Measurements from ENCODE around the gene GAD1.

GAD1 gene

DNA sequence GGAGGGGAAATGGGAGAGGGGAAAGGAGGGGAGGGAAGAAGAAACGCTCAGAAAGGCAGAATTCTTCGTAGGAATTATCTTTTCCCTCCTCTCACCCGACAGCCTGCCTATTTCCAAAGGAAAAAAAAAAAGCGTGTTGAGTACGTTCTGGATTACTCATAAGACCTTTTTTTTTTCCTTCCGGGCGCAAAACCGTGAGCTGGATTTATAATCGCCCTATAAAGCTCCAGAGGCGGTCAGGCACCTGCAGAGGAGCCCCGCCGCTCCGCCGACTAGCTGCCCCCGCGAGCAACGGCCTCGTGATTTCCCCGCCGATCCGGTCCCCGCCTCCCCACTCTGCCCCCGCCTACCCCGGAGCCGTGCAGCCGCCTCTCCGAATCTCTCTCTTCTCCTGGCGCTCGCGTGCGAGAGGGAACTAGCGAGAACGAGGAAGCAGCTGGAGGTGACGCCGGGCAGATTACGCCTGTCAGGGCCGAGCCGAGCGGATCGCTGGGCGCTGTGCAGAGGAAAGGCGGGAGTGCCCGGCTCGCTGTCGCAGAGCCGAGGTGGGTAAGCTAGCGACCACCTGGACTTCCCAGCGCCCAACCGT, at the start of gene GAD1:
TSS of gene GAD1 (plus strand) at position 384 of the 589 bp plus-strand sequence. CDS start 1,705 bp downstream, outside the sequence.
- peaks cover 74 to 82% of the 10 kb centered on the region in 2 donors for H3K27me3 ChIP-seq (ENCODE audit: control insufficient read depth in 1 of 2, insufficient read depth in 2 of 2, low read length in 2 of 2)
- peak within 1 kb of the TSS; percentile 61 to 68 for H3K4me3 ChIP-seq (ENCODE audit: low read depth in 1 of 2, low read length in 2 of 2)
- H3K36me3 ChIP-seq (ENCODE audit: control insufficient read depth in 1 of 2, insufficient read depth in 2 of 2, low read length in 2 of 2), result no peaks in the 10 kb centered on the region
- no peaks in the 10 kb centered on the region for H3K9me3 ChIP-seq (ENCODE audit: control insufficient read depth in 1 of 2, low read length in 2 of 2)
- no peak within 1 kb of the TSS for H3K9ac ChIP-seq (ENCODE audit: low read depth in 1 of 2, low read length in 2 of 2)
- peaks cover 26 to 46% of the 10 kb centered on the region in 2 donors for H3K4me1 ChIP-seq (ENCODE audit: control insufficient read depth in 1 of 2, insufficient read depth in 2 of 2, low read length in 2 of 2)
- H3K27ac ChIP-seq (ENCODE audit: low read depth, low read length), result no peak within 1 kb of the TSS

DNA sequence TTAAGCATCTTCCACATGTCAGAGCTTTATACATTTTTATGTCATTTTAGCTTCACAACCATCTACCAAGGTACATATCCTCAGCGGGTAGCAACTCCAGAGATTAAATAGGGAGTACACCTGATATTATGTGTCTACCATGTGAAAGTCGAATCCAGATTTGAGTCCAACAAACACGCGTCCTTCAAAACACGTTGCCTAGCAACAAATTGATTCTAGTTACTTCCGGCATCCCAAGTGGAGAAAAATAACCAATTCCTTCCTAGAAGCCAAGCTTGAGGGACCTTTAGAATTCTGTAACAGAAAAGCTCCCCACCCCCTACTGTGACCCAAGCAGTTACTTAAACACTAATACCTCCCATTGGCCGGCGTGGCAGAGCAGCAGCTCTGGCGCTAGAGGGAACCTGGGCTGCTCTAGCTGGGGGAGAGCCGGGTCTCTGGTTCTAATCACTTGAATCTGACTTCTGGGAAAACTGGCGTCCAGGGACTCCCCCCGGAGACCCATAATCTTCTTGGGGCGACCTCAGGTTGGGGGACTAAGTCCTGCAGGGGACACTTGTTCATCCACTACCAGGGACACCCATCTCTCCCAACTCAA, 46.6 kb upstream of the GAD1 start, which contains the start of gene ERICH2:
TSS of gene ERICH2 (plus strand) at position 371 of the 598 bp plus-strand sequence. CDS start 304 bp downstream, outside the sequence.
- Histone ChIP-seq H3K36me3 (ENCODE audit: control insufficient read depth in 1 of 2, insufficient read depth in 2 of 2, low read length in 2 of 2) (no peaks in the 10 kb centered on the region), H3K27ac (ENCODE audit: low read depth, low read length) (peak within 1 kb of the TSS; percentile 66), H3K4me3 (ENCODE audit: low read depth in 1 of 2, low read length in 2 of 2) (peak within 1 kb of the TSS; percentile 76 to 90), H3K9ac (ENCODE audit: low read depth in 1 of 2, low read length in 2 of 2) (peak within 1 kb of the TSS; percentile 59 to 75), H3K4me1 (ENCODE audit: control insufficient read depth in 1 of 2, insufficient read depth in 2 of 2, low read length in 2 of 2) (peaks cover 9 to 13% of the 10 kb centered on the region in 2 donors), H3K27me3 (ENCODE audit: control insufficient read depth in 1 of 2, insufficient read depth in 2 of 2, low read length in 2 of 2) (no peaks in the 10 kb centered on the region), H3K9me3 (ENCODE audit: control insufficient read depth in 1 of 2, low read length in 2 of 2) (no peaks in the 10 kb centered on the region)

DNA sequence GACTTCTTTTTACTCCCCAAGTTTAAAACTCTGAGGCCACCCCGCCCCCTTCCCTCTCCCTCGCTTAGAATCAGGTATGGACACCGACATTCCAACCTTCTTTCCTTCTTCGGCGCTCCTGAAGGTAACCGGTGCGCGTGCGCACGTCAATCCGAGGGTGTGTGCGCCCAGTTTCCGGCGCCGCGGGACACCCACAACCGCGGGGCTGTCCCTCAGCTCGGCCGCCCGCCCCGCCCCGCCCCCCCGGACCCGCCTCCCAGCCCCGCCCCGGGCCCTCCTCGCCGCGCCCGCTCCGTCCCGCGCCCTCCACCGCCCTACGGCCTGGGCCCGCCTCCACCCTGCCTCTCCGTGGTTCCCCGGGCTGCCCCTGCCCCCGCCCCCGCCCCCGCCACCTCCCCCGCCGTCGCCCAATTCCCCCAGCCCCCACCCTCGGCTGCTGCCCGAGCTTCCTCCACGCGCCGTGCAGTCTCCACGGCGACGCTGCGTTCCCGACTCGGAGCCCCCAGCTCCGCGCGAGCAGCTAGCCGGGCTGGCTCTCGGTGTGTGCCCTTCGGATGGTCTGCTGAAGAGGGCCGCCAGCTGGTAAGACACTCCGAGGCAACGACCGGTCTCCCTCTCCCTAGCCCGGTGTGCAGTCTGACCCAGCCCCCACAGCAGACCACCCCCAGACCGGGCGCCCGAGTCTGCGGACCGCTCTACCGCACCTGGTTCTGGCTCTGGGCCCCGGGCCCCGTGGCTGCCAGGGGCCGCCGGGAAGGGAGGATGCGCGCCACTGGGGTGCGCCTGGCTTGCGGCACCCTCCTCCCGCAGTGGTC, 45.9 kb upstream of the GAD1 start:
- peak overlapping the region; percentile 66 for H3K27ac ChIP-seq (ENCODE audit: low read depth, low read length)
- H3K4me3 ChIP-seq (ENCODE audit: low read depth in 1 of 2, low read length in 2 of 2), result peak overlapping the region; percentile 76 to 90
- H3K9ac ChIP-seq (ENCODE audit: low read depth in 1 of 2, low read length in 2 of 2), result peak overlapping the region; percentile 59 to 75
- H3K9me3 ChIP-seq (ENCODE audit: control insufficient read depth in 1 of 2, low read length in 2 of 2), result no peaks in the 10 kb centered on the region
- no peaks in the 10 kb centered on the region for H3K27me3 ChIP-seq (ENCODE audit: control insufficient read depth in 1 of 2, insufficient read depth in 2 of 2, low read length in 2 of 2)
- no peaks in the 10 kb centered on the region for H3K36me3 ChIP-seq (ENCODE audit: control insufficient read depth in 1 of 2, insufficient read depth in 2 of 2, low read length in 2 of 2)
- H3K4me1 ChIP-seq (ENCODE audit: control insufficient read depth in 1 of 2, insufficient read depth in 2 of 2, low read length in 2 of 2), result peaks cover 9% of the 10 kb centered on the region in 2 donors

DNA sequence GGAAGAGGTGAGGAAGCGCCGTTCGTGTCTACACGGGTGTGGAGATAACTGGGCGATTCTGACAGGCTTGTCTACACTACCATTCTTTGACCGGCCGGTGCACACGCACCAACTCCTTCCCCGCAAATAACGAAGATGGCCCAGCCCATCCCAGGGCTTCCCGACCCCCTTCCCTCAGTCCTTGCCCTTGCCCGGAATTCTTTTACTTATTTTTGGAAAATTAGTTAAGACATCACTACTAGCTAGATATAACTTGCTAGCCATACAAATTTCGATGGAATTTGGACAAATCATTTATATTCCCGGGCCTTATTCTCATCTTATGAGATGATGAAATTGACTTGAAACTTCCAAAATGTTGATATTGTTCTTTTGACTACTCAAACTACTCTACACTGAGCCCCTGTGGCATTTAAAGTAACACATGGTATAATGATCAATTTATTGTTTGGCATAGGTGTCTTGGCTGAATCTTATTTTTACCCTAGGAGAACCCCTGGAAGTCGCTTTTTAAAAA, 45.2 kb upstream of the GAD1 start:
- peaks cover 9% of the 10 kb centered on the region in 2 donors for H3K4me1 ChIP-seq (ENCODE audit: control insufficient read depth in 1 of 2, insufficient read depth in 2 of 2, low read length in 2 of 2)
- H3K27me3 ChIP-seq (ENCODE audit: control insufficient read depth in 1 of 2, insufficient read depth in 2 of 2, low read length in 2 of 2), result no peaks in the 10 kb centered on the region
- no peaks in the 10 kb centered on the region for H3K36me3 ChIP-seq (ENCODE audit: control insufficient read depth in 1 of 2, insufficient read depth in 2 of 2, low read length in 2 of 2)
- H3K9ac ChIP-seq (ENCODE audit: low read depth in 1 of 2, low read length in 2 of 2), result no peak overlapping the region
- H3K27ac ChIP-seq (ENCODE audit: low read depth, low read length), result peak overlapping the region; percentile 66
- H3K9me3 ChIP-seq (ENCODE audit: control insufficient read depth in 1 of 2, low read length in 2 of 2), result no peaks in the 10 kb centered on the region
- peak overlapping the region; percentile 73 to 75 for H3K4me3 ChIP-seq (ENCODE audit: low read depth in 1 of 2, low read length in 2 of 2)

DNA sequence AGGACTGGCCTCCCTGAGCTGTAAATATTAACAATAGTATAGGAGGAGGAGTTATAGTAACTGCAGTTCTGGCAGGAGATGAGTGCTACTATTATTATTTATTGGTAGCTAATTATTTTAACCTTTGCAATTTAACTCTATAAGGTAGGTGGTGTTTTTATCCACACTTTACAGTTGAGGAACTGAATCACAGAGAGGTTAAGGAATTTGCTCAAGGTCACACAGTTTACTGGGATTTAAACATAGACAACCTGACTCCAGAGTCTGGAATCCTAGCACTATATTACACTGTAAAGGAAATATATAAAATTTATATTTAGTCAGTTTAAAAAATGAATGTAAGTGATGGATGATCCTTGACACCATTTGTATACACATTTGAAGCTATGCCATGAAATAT, 44.4 kb upstream of the GAD1 start:
- peaks cover 9% of the 10 kb centered on the region in 2 donors for H3K4me1 ChIP-seq (ENCODE audit: control insufficient read depth in 1 of 2, insufficient read depth in 2 of 2, low read length in 2 of 2)
- H3K27me3 ChIP-seq (ENCODE audit: control insufficient read depth in 1 of 2, insufficient read depth in 2 of 2, low read length in 2 of 2), result no peaks in the 10 kb centered on the region
- no peak overlapping the region for H3K27ac ChIP-seq (ENCODE audit: low read depth, low read length)
- no peaks in the 10 kb centered on the region for H3K9me3 ChIP-seq (ENCODE audit: control insufficient read depth in 1 of 2, low read length in 2 of 2)
- no peak overlapping the region for H3K4me3 ChIP-seq (ENCODE audit: low read depth in 1 of 2, low read length in 2 of 2)
- no peaks in the 10 kb centered on the region for H3K36me3 ChIP-seq (ENCODE audit: control insufficient read depth in 1 of 2, insufficient read depth in 2 of 2, low read length in 2 of 2)
- no peak overlapping the region for H3K9ac ChIP-seq (ENCODE audit: low read depth in 1 of 2, low read length in 2 of 2)

DNA sequence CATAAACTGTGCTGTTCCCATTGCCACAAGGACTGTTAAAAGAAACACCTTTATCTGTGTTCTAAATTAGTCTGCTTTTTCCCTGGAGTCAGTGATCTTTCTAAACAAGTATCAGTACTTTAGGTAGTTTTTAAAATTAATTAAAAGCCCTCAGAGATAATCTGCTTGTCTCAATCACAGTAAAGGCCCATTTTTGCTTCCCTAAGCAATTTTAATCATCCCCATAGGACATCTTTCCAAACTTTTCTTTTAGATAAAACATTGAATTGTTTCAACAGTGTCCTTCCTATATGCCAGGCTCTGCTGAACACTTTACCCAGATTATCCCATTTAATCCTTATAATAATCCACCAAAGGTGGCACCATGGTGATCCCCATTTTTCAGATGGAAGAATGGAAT, 42.6 kb upstream of the GAD1 start:
- H3K9me3 ChIP-seq (ENCODE audit: control insufficient read depth in 1 of 2, low read length in 2 of 2), result no peaks in the 10 kb centered on the region
- H3K27me3 ChIP-seq (ENCODE audit: control insufficient read depth in 1 of 2, insufficient read depth in 2 of 2, low read length in 2 of 2), result no peaks in the 10 kb centered on the region
- H3K4me3 ChIP-seq (ENCODE audit: low read depth in 1 of 2, low read length in 2 of 2), result no peak overlapping the region
- H3K36me3 ChIP-seq (ENCODE audit: control insufficient read depth in 1 of 2, insufficient read depth in 2 of 2, low read length in 2 of 2), result no peaks in the 10 kb centered on the region
- no peak overlapping the region for H3K9ac ChIP-seq (ENCODE audit: low read depth in 1 of 2, low read length in 2 of 2)
- no peak overlapping the region for H3K27ac ChIP-seq (ENCODE audit: low read depth, low read length)
- H3K4me1 ChIP-seq (ENCODE audit: control insufficient read depth in 1 of 2, insufficient read depth in 2 of 2, low read length in 2 of 2), result peaks cover 9% of the 10 kb centered on the region in 2 donors

DNA sequence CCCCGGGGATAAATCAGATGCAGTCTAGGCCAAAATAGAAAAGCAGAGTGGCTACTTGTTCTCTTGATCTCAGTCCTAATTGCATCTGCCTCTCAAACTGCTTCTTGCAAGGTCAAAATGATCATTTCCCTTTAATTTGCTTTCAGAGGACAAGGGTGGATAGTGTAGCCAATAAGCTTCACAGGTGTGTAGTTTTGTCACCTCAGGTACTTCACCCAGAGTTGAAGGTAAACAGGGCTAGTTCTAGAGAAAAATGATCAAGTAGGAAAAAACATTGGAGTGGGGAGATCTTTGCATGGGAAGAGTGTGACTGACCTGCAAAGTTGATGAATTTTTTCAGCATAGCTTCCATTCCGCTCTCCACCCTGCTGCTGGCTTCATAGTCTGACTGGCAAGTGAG, 37.8 kb upstream of the GAD1 start:
- H3K9me3 ChIP-seq (ENCODE audit: control insufficient read depth in 1 of 2, low read length in 2 of 2), result no peaks in the 10 kb centered on the region
- H3K4me1 ChIP-seq (ENCODE audit: control insufficient read depth in 1 of 2, insufficient read depth in 2 of 2, low read length in 2 of 2), result no peaks in the 10 kb centered on the region
- no peaks in the 10 kb centered on the region for H3K27me3 ChIP-seq (ENCODE audit: control insufficient read depth in 1 of 2, insufficient read depth in 2 of 2, low read length in 2 of 2)
- no peak overlapping the region for H3K4me3 ChIP-seq (ENCODE audit: low read depth in 1 of 2, low read length in 2 of 2)
- no peak overlapping the region for H3K9ac ChIP-seq (ENCODE audit: low read depth in 1 of 2, low read length in 2 of 2)
- no peak overlapping the region for H3K27ac ChIP-seq (ENCODE audit: low read depth, low read length)
- no peaks in the 10 kb centered on the region for H3K36me3 ChIP-seq (ENCODE audit: control insufficient read depth in 1 of 2, insufficient read depth in 2 of 2, low read length in 2 of 2)

DNA sequence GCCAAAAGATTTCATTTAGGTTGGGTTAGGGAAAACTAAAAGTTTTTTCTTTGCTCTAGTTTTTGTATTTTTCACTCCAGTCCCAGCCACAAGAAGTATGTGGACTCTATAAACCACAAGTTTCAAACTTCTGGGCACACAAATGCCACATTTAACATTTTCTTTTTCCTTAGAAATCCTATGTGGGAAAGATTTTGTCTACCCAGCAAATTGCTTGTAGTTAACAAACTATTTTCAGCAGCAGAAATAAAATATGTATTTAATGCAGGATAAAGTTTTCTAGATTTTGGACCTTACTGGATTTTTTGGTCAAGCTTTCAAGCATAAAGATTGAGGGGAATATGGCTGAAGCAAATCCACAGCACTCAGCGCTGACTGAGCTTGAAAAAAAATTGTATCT, 37.4 kb upstream of the GAD1 start:
- Histone ChIP-seq H3K9me3 (ENCODE audit: control insufficient read depth in 1 of 2, low read length in 2 of 2) (no peaks in the 10 kb centered on the region), H3K27ac (ENCODE audit: low read depth, low read length) (no peak overlapping the region), H3K9ac (ENCODE audit: low read depth in 1 of 2, low read length in 2 of 2) (no peak overlapping the region), H3K4me3 (ENCODE audit: low read depth in 1 of 2, low read length in 2 of 2) (no peak overlapping the region), H3K27me3 (ENCODE audit: control insufficient read depth in 1 of 2, insufficient read depth in 2 of 2, low read length in 2 of 2) (no peaks in the 10 kb centered on the region), H3K4me1 (ENCODE audit: control insufficient read depth in 1 of 2, insufficient read depth in 2 of 2, low read length in 2 of 2) (no peaks in the 10 kb centered on the region), H3K36me3 (ENCODE audit: control insufficient read depth in 1 of 2, insufficient read depth in 2 of 2, low read length in 2 of 2) (no peaks in the 10 kb centered on the region)

DNA sequence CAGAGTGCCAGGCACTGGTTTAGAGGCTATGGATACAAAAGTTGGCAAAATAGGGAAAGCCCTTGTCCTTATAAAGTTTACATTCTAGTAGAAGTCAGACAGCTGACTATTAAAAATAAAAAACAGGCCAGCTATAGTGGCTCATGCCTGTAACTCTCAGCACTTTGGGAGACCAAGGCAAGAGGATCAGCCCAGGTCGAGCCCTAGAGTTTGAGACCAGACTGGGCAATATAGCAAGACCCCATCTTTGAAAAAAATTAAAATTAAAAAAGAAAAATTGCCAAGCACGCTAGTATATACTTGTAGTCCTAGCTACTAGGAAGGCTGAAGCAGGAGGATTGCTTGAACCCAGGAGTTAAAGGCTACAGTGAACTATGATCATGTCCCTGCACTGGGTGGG, 34.0 kb upstream of the GAD1 start:
- H3K9me3 ChIP-seq (ENCODE audit: control insufficient read depth in 1 of 2, low read length in 2 of 2), result no peaks in the 10 kb centered on the region

DNA sequence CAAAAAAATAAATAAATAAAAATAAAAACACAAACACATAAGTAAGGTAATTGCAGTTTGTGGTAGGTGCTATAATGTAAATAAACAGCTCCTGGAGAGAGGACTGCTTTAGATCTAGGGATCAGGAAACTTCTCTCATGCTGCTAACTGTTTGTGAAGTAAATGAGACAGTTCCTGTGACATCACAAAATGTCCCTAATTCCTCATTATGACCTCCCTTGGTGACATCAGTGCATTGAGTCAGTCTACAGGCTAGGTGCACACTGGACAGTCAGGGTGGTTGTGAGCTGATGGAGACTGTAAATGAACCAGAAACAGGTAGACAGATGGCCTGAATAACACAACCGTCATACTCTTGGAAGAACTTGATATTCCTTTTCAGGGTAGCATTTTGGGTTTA, 33.1 kb upstream of the GAD1 start:
- no peaks in the 10 kb centered on the region for H3K9me3 ChIP-seq (ENCODE audit: control insufficient read depth in 1 of 2, low read length in 2 of 2)
- no peak overlapping the region for H3K4me3 ChIP-seq (ENCODE audit: low read depth in 1 of 2, low read length in 2 of 2)
- H3K36me3 ChIP-seq (ENCODE audit: control insufficient read depth in 1 of 2, insufficient read depth in 2 of 2, low read length in 2 of 2), result no peaks in the 10 kb centered on the region
- no peak overlapping the region for H3K9ac ChIP-seq (ENCODE audit: low read depth in 1 of 2, low read length in 2 of 2)
- no peaks in the 10 kb centered on the region for H3K27me3 ChIP-seq (ENCODE audit: control insufficient read depth in 1 of 2, insufficient read depth in 2 of 2, low read length in 2 of 2)
- no peaks in the 10 kb centered on the region for H3K4me1 ChIP-seq (ENCODE audit: control insufficient read depth in 1 of 2, insufficient read depth in 2 of 2, low read length in 2 of 2)
- H3K27ac ChIP-seq (ENCODE audit: low read depth, low read length), result no peak overlapping the region

More for the DNA sequence above, 34.0 kb upstream of the GAD1 start:
- no peaks in the 10 kb centered on the region for H3K27me3 ChIP-seq (ENCODE audit: control insufficient read depth in 1 of 2, insufficient read depth in 2 of 2, low read length in 2 of 2)
- no peak overlapping the region for H3K4me3 ChIP-seq (ENCODE audit: low read depth in 1 of 2, low read length in 2 of 2)
- H3K4me1 ChIP-seq (ENCODE audit: control insufficient read depth in 1 of 2, insufficient read depth in 2 of 2, low read length in 2 of 2), result no peaks in the 10 kb centered on the region
- H3K9ac ChIP-seq (ENCODE audit: low read depth in 1 of 2, low read length in 2 of 2), result no peak overlapping the region
- H3K36me3 ChIP-seq (ENCODE audit: control insufficient read depth in 1 of 2, insufficient read depth in 2 of 2, low read length in 2 of 2), result no peaks in the 10 kb centered on the region
- H3K27ac ChIP-seq (ENCODE audit: low read depth, low read length), result no peak overlapping the region
